Endothelial cell of umbilical vein (primary cell): ENCODE data around the gene WDR47. TPM values are rescaled to one million over a fixed set of nuclear protein-coding genes. Genes with fewer than 3 reads are reported as not detected.

Source experiments
- BruUV-seq: library from RNA; stranded (reverse); fragments of 400-500 nt; replicated peaks from 2 replicates; lab custom pipeline; 2021; lab: Mats Ljungman, UMichigan
- CTCF ChIA-PET: fragments of 300-600, 350-600 bp; sonication (Branson Sonifier 250); formaldehyde crosslinking; loops from one replicate; lab custom pipeline; 2021; ENCODE audit warnings: antibody characterized with exemption, inconsistent platforms; lab: Charles Lee
- POLR2A ChIA-PET: fragments of 300-600, 350-600 bp; sonication (Branson Sonifier 250); formaldehyde crosslinking; loops from one replicate; lab custom pipeline; 2021; ENCODE audit warnings: antibody characterized with exemption, inconsistent platforms; lab: Charles Lee
- DNase-seq: peaks from one replicate; pipeline ENCODE4 v3.0.0-alpha.2; 2011; ENCODE audit warnings: low read depth, low spot score
- FAIRE-seq: peaks from 2 replicates; lab custom pipeline; 2011; peaks lifted over from hg19 to GRCh38; lab: Jason Lieb, UNC
- H2AFZ ChIP-seq: 2 replicates; pipeline ENCODE4 v1.6.0; 2012; ENCODE audit warnings: low read depth, low read length, control low read depth, inconsistent platforms
- H3K27ac ChIP-seq: 2 replicates; pipeline ENCODE4 v1.5.1; 2011; ENCODE audit warnings: low read depth, mild to moderate bottlenecking, control low read depth, low read length, moderate library complexity; ENCODE audit not compliant: insufficient read depth
- H3K27me3 ChIP-seq, 2 experiments: 2 replicates each; pipeline versions ENCODE4 v1.6.0 to v1.6.1; 2011; ENCODE audit warnings: low read length in 2 of 2, mixed read lengths in 1 of 2; ENCODE audit not compliant: control insufficient read depth in 2 of 2, insufficient read depth in 2 of 2
- H3K36me3 ChIP-seq, 2 experiments: 2 replicates in 1 of 2; 3 replicates in 1 of 2; pipeline ENCODE4 v1.5.1; 2011; ENCODE audit warnings: low read length in 2 of 2, mild to moderate bottlenecking in 1 of 2, moderate library complexity in 1 of 2; ENCODE audit not compliant: control insufficient read depth in 2 of 2, insufficient read depth in 2 of 2; ENCODE audit errors: extremely low read depth in 1 of 2
- H3K4me1 ChIP-seq: 3 replicates; pipeline ENCODE4 v1.5.1; 2011; ENCODE audit warnings: mild to moderate bottlenecking, low read length; ENCODE audit not compliant: control insufficient read depth, insufficient read depth; ENCODE audit errors: extremely low read depth
- H3K4me2 ChIP-seq: 2 replicates; pipeline ENCODE4 v1.6.1; 2011; ENCODE audit warnings: low read length, control low read depth, mixed read lengths; ENCODE audit not compliant: insufficient read depth
- H3K4me3 ChIP-seq, 3 experiments: fragments of 200-600 bp in 1 of 3; sonication (generic), shearing (Covaris generic) in 1 of 3; replicated peaks in 1 of 3; 2 replicates each; pipeline ENCODE4 v1.5.1; 2011 to 2016; ENCODE audit warnings: control low read depth in 3 of 3, low read length in 3 of 3, mild to moderate bottlenecking in 2 of 3, inconsistent platforms in 1 of 3, low read depth in 1 of 3, moderate library complexity in 1 of 3; ENCODE audit not compliant: insufficient read depth in 1 of 3
- H3K79me2 ChIP-seq: 2 replicates; pipeline ENCODE4 v1.6.0; 2012; ENCODE audit warnings: low read length, inconsistent platforms; ENCODE audit not compliant: control insufficient read depth, insufficient read depth
- H3K9ac ChIP-seq: replicated peaks from 2 replicates; pipeline ENCODE3; 2011; ENCODE audit warnings: low read length, control low read depth; ENCODE audit not compliant: insufficient read depth; ENCODE audit errors: extremely low read depth
- H3K9me1 ChIP-seq: replicated peaks from 3 replicates; pipeline ENCODE4 v1.6.0; 2011; ENCODE audit warnings: mild to moderate bottlenecking, low read length; ENCODE audit not compliant: control insufficient read depth, insufficient read depth; ENCODE audit errors: extremely low read depth
- H3K9me3 ChIP-seq: replicated peaks from 2 replicates; pipeline ENCODE4 v1.5.1; 2012; ENCODE audit warnings: low read length, inconsistent platforms; ENCODE audit not compliant: control insufficient read depth, insufficient read depth
- H4K20me1 ChIP-seq: replicated peaks from 2 replicates; pipeline ENCODE3; 2011; ENCODE audit warnings: mild to moderate bottlenecking, low read length; ENCODE audit not compliant: control insufficient read depth, insufficient read depth; ENCODE audit errors: extremely low read depth
- CTCF ChIP-seq, 2 donors: IDR thresholded peaks; 1 replicate in 1 of 2; 2 replicates in 1 of 2; pipeline ENCODE4 v1.5.1; 2011; ENCODE audit warnings: low read length in 2 of 2, mild to moderate bottlenecking in 2 of 2, moderate library complexity in 2 of 2, control low read depth in 1 of 2, inconsistent platforms in 1 of 2, low read depth in 1 of 2; ENCODE audit not compliant: insufficient read depth in 1 of 2; ENCODE audit errors: extremely low read depth in 1 of 2
- EZH2 ChIP-seq: IDR thresholded peaks from 2 replicates; pipeline ENCODE4 v1.6.1; 2012; ENCODE audit warnings: borderline replicate concordance, low read depth, mild to moderate bottlenecking, moderate library complexity, low read length, inconsistent platforms; ENCODE audit not compliant: severe bottlenecking
- FOS ChIP-seq: IDR thresholded peaks from 2 replicates; pipeline ENCODE4 v1.6.1; 2011; ENCODE audit warnings: mild to moderate bottlenecking, low read length, moderate library complexity, borderline replicate concordance; ENCODE audit not compliant: insufficient read depth
- GATA2 ChIP-seq: IDR thresholded peaks from 2 replicates; pipeline ENCODE4 v1.7.0; 2011; ENCODE audit warnings: low read depth, mild to moderate bottlenecking, moderate library complexity, mixed read lengths, low read length; ENCODE audit not compliant: insufficient read length, insufficient read depth
- JUN ChIP-seq: IDR thresholded peaks from 2 replicates; pipeline ENCODE4 v1.6.1; 2011; ENCODE audit warnings: borderline replicate concordance, low read depth; ENCODE audit not compliant: insufficient read length, insufficient read depth
- MAX ChIP-seq: IDR thresholded peaks from 2 replicates; pipeline ENCODE4 v1.6.1; 2011; ENCODE audit not compliant: insufficient read depth, insufficient read length
- MYC ChIP-seq: IDR thresholded peaks from one replicate; pipeline ENCODE4 v1.6.1; 2011; ENCODE audit warnings: mild to moderate bottlenecking, low read depth, low read length
- POLR2A ChIP-seq: IDR thresholded peaks from 2 replicates; pipeline ENCODE4 v1.6.1; 2012; ENCODE audit warnings: low read depth, mild to moderate bottlenecking, control low read depth, low read length
- POLR2AphosphoS5 ChIP-seq: IDR thresholded peaks from 2 replicates; pipeline ENCODE4 v1.6.1; 2012; ENCODE audit warnings: low read depth, mild to moderate bottlenecking, control low read depth, low read length, moderate library complexity; ENCODE audit not compliant: insufficient read depth
- dilution Hi-C: fragments of 300-500 bp; cut with MboI; formaldehyde crosslinking; loops from one replicate; pipeline ENCODE4 v1.15.0; 2019; ENCODE audit warnings: low sequenced_read_pairs; ENCODE audit not compliant: extremely low pct_ligation_motif_present
- intact Hi-C: fragments of 100-400 bp; cut with micrococcal nuclease; formaldehyde crosslinking; loops from one replicate; pipeline ENCODE4 v1.10.0; 2022
- polyA plus RNA-seq, 4 experiments: library from polyadenylated mRNA; depleted of rRNA in 3 of 4; stranded (reverse) in 3 of 4; unstranded in 1 of 4; fragments of >200 nt; gene quantifications; 2 replicates each; pipeline versions ENCODE4 v1.2.1 to v1.2.3, GENCODE V29; 2011 to 2012; ENCODE audit warnings: missing spikeins in 1 of 4
- total RNA-seq: library from RNA; stranded (reverse); gene quantifications from 2 replicates; pipeline ENCODE4 v1.2.3, GENCODE V29; 2021

Gene WDR47
- total and polyA plus RNA-seq, 2 donors (not counting 3 experiments of a cell fraction or from before 2014, with no cell fraction given), result 9.1 to 19.0 TPM

DNA sequence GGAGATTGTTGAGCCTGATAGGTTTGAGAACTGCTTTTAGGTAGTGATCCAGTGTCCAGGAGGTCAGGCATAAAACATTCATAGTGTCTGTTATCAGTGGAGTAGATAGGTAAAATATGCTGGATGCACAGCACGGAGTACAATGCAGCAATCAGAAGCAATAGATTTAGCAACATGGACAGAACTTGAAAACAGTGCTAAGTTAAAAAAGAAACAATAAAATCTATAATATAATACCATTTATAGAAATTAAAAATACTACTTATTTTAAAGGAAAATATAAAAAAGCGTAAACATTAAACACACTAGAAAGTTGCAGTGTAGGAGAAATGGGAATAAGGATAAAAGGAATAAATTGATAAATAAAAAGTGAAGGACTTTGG lies 37.3 kb upstream of the WDR47 start:
- Histone ChIP-seq H3K79me2 (peaks cover 14% of the 10 kb centered on the region), H3K9me3 (no peaks in the 10 kb centered on the region), H3K9me1 (no peaks in the 10 kb centered on the region), H2AFZ (peak overlapping the region; percentile 68), H3K9ac (no peak overlapping the region), H3K4me3 (no peak overlapping the region), H4K20me1 (no peaks in the 10 kb centered on the region), H3K4me1 (peaks cover 21% of the 10 kb centered on the region), H3K36me3 (no peaks in the 10 kb centered on the region), H3K27me3 (no peaks in the 10 kb centered on the region), H3K4me2 (no peak overlapping the region), H3K27ac (peak overlapping the region; percentile 16)
- intact Hi-C loops (no loop called here), dilution Hi-C loops (no loop called here)
- FAIRE-seq (no peak), DNase-seq (no peak)
- ChIA-PET CTCF (interaction anchor here (1.1 to 1.3 kb wide), 3 partner anchors 10 to 52 kb away, joined by 3 to 7 read pairs (median 4); no protein-coding TSS in a partner anchor), POLR2A (interaction anchor here (1.3 kb wide), 1 partner anchor 37 kb away, joined by 3 read pairs; the partner anchor contains the start of gene WDR47)
- BruUV-seq, result no TSS peak
- TF ChIP-seq POLR2AphosphoS5 (no peak), FOS (no peak)

DNA sequence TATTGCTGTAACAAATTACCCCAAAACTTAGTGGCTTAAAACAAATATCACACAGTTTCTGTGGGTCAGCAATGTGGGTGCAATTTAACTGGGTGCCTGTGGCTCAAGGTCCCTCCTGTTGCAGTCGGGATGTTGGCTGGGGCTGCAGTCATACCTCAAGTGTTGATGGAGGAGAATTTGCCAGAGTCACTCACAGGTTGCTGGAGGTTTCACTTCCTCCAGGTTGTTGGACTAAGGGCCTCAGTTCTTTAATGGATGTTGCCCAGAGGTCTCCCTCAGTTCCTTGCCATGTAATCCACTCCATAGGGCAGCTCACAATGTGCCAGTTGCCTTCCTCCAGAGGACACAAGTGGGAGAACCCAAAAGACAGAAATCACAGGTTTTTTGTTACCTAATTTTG lies 36.4 kb upstream of the WDR47 start:
- Histone ChIP-seq H3K9me3 (no peaks in the 10 kb centered on the region), H4K20me1 (no peaks in the 10 kb centered on the region), H2AFZ (no peak overlapping the region), H3K27ac (no peak overlapping the region), H3K4me1 (peaks cover 21% of the 10 kb centered on the region), H3K79me2 (peaks cover 19% of the 10 kb centered on the region), H3K4me2 (no peak overlapping the region), H3K36me3 (peaks cover 0 to 2% of the 10 kb centered on the region in 2 experiments), H3K27me3 (no peaks in the 10 kb centered on the region), H3K9me1 (no peaks in the 10 kb centered on the region), H3K4me3 (no peak overlapping the region), H3K9ac (no peak overlapping the region)
- no peak for TF ChIP-seq GATA2
- no peak for TF ChIP-seq MYC
- TF ChIP-seq MAX, result no peak
- no peak for TF ChIP-seq FOS
- no peak for TF ChIP-seq JUN
- no peak for TF ChIP-seq EZH2
- no peak for TF ChIP-seq POLR2AphosphoS5
- TF ChIP-seq POLR2A, result no peak
- TF ChIP-seq CTCF (IDR thresholded peaks at IDR 0.05; ENCODE audit: extremely low read depth in 1 of 2, insufficient read depth in 1 of 2, low read depth in 1 of 2, low read length in 2 of 2), result no peak
- POLR2A ChIA-PET, result no interaction called here
- BruUV-seq, result no TSS peak
- dilution Hi-C loops (no loop called here), intact Hi-C loops (no loop called here)
- DNase-seq, result no peak
- no peak for FAIRE-seq
- CTCF ChIA-PET, result interaction anchor here (0.9 to 1.5 kb wide), 2 partner anchors 11 to 22 kb away, joined by 3 to 4 read pairs; no protein-coding TSS in a partner anchor
